GM12878 (cell line): ENCODE results near the gene TRAF3. TPM values are rescaled to one million over a fixed set of nuclear protein-coding genes. Genes with fewer than 3 reads are reported as not detected.

ENCODE experiments used
- ATAC-seq: fragments of 200-7000 bp; cut with Tn5 transposase; 3 replicates; pipeline ENCODE4 v1.9.1; 2020; ENCODE audit warnings: mild to moderate bottlenecking, moderate library complexity
- BruUV-seq: library from RNA; stranded (reverse); fragments of 400-500 nt; replicated peaks from 2 replicates; lab custom pipeline; 2021; lab: Mats Ljungman, UMichigan
- CTCF ChIA-PET: fragments of 300-600 bp; sonication (Branson Sonifier 250); formaldehyde crosslinking; extraction: SDS; loops from one replicate; lab custom pipeline; 2021; ENCODE audit warnings: inconsistent platforms; lab: Yijun Ruan, JAX
- POLR2A ChIA-PET: fragments of 350-600 bp; formaldehyde crosslinking; extraction: SDS; loops from one replicate; lab custom pipeline; 2021; ENCODE audit warnings: inconsistent platforms; lab: Charles Lee
- RAD21 ChIA-PET: fragments of 300-600 bp; sonication (Branson Sonifier 250); formaldehyde crosslinking; loops from one replicate; lab custom pipeline; 2023; ENCODE audit warnings: antibody characterized with exemption; ENCODE audit not compliant: unreplicated experiment; lab: Charles Lee
- SMC1A ChIA-PET: fragments of 300-600 bp; sonication (Branson Sonifier 250); formaldehyde crosslinking; loops from one replicate; lab custom pipeline; 2023; ENCODE audit not compliant: unreplicated experiment, uncharacterized antibody; lab: Charles Lee
- DNase-seq: peaks from one replicate; pipeline ENCODE4 v3.0.0-alpha.2; 2011; ENCODE audit warnings: low read depth, low spot score
- FAIRE-seq: peaks from 3 replicates; lab custom pipeline; 2011; peaks lifted over from hg19 to GRCh38; lab: Jason Lieb, UNC
- H2AFZ ChIP-seq: 2 replicates; pipeline ENCODE4 v1.6.0; 2011; ENCODE audit warnings: low read depth, low read length, control low read depth; ENCODE audit not compliant: control insufficient read depth
- H3K27ac ChIP-seq: 2 replicates; pipeline ENCODE4 v1.5.1; 2011; ENCODE audit warnings: control low read depth; ENCODE audit not compliant: control insufficient read depth, insufficient read depth
- H3K27me3 ChIP-seq, 2 experiments: replicated peaks in 1 of 2; 2 replicates each; pipeline versions ENCODE4 v1.6.0 to v1.6.1; 2011; ENCODE audit warnings: low read length in 1 of 2; ENCODE audit not compliant: control insufficient read depth in 2 of 2, insufficient read depth in 2 of 2
- H3K36me3 ChIP-seq, 2 experiments: 2 replicates each; pipeline ENCODE4 v1.5.1; 2011; ENCODE audit warnings: low read length in 1 of 2; ENCODE audit not compliant: control insufficient read depth in 2 of 2, insufficient read depth in 2 of 2
- H3K4me1 ChIP-seq: 2 replicates; pipeline ENCODE4 v1.6.1; 2011; ENCODE audit warnings: mild to moderate bottlenecking, low read length, moderate library complexity, mixed read lengths; ENCODE audit not compliant: control insufficient read depth, insufficient read depth
- H3K4me2 ChIP-seq: 2 replicates; pipeline ENCODE4 v1.6.0; 2011; ENCODE audit warnings: control low read depth; ENCODE audit not compliant: control insufficient read depth, insufficient read depth
- H3K4me3 ChIP-seq: fragments of 200-600 bp; sonication (generic); 2 replicates; pipeline ENCODE4 v1.5.1; 2016
- H3K79me2 ChIP-seq: 2 replicates; pipeline ENCODE4 v1.6.0; 2011; ENCODE audit warnings: low read length; ENCODE audit not compliant: control insufficient read depth, insufficient read depth
- H3K9ac ChIP-seq: 2 replicates; pipeline ENCODE4 v1.8.0; 2011; ENCODE audit warnings: low read length, control low read depth, mixed read lengths; ENCODE audit not compliant: control insufficient read depth, insufficient read depth
- H3K9me3 ChIP-seq: replicated peaks from 3 replicates; pipeline ENCODE4 v1.5.1; 2011; ENCODE audit warnings: mild to moderate bottlenecking, low read length; ENCODE audit not compliant: control insufficient read depth, insufficient read depth
- H4K20me1 ChIP-seq: 2 replicates; pipeline ENCODE4 v1.6.0; 2011; ENCODE audit not compliant: control insufficient read depth, insufficient read depth
- BCL11A ChIP-seq: IDR thresholded peaks from 2 replicates; pipeline ENCODE4 v1.6.1; 2011; ENCODE audit warnings: low read depth, low read length
- EZH2 ChIP-seq: IDR thresholded peaks from 2 replicates; pipeline ENCODE4 v1.6.1; 2012; ENCODE audit warnings: low read depth, mild to moderate bottlenecking, control low read depth, inconsistent platforms, low read length, borderline replicate concordance; ENCODE audit not compliant: control insufficient read depth
- GABPA ChIP-seq: IDR thresholded peaks from 2 replicates; pipeline ENCODE4 v1.6.1; 2014; ENCODE audit warnings: antibody characterized with exemption, low read depth, mild to moderate bottlenecking, inconsistent platforms
- HCFC1 ChIP-seq: fragments of 150-350 bp; IDR thresholded peaks from 2 replicates; pipeline ENCODE4 v1.6.1; 2014; ENCODE audit warnings: low read length
- KLF5 ChIP-seq: fragments of 450-650 bp; IDR thresholded peaks from 2 replicates; pipeline ENCODE4 v1.6.1; 2014; ENCODE audit warnings: mild to moderate bottlenecking; ENCODE audit not compliant: partially characterized antibody
- PRDM15 ChIP-seq: fragments of 450-650 bp; formaldehyde crosslinking; IDR thresholded peaks from 2 replicates; pipeline ENCODE4 v1.4.0; 2020; ENCODE audit warnings: mild to moderate bottlenecking, moderate library complexity
- ZBED1 ChIP-seq: IDR thresholded peaks from 2 replicates; pipeline ENCODE4 v1.6.1; 2016; ENCODE audit warnings: borderline replicate concordance
- ZNF274 ChIP-seq: IDR thresholded peaks from one replicate; pipeline ENCODE4 v1.8.0; 2011; ENCODE audit not compliant: insufficient read length, insufficient read depth
- ZSCAN29 ChIP-seq: fragments of 450-650 bp; IDR thresholded peaks from 2 replicates; pipeline ENCODE4 v1.6.1; 2017; ENCODE audit warnings: mild to moderate bottlenecking, moderate library complexity
- WGBS: methylation state at CpG from one replicate; pipeline ENCODE4 v1.1.6; 2016; ENCODE audit warnings: low lambda C conversion rate; ENCODE audit not compliant: insufficient replicate concordance, insufficient coverage; ENCODE audit errors: missing lambda C conversion rate; 5-methylcytosine and 5-hydroxymethylcytosine counted together
- in situ Hi-C: fragments of 300-500 bp; cut with MboI; formaldehyde crosslinking; loops from 9 replicates; pipeline ENCODE4 v1.14.3; 2018; ENCODE audit warnings: mixed read lengths
- intact Hi-C: fragments of 100-400 bp; cut with micrococcal nuclease; formaldehyde crosslinking; loops from one replicate; pipeline ENCODE4 v1.14.2; 2022; ENCODE audit not compliant: unreplicated experiment
- polyA plus RNA-seq, 11 experiments: library from polyadenylated mRNA; depleted of rRNA in 4 of 11; unstranded in 6 of 11; stranded (reverse) in 5 of 11; fragments of >200 nt; fragmentation: Nextera tagmentation in 4 of 11; fragmentation: Illumina TruSeq in 1 of 11; extraction: Ambion mirVana in 4 of 11; extraction: Trizol in 1 of 11; gene quantifications; 1 replicate in 1 of 11; 2 replicates in 10 of 11; pipeline versions ENCODE4 v1.2.1 to v1.2.3, GENCODE V29; 2011 to 2016; ENCODE audit warnings: inconsistent platforms in 2 of 11, missing spikeins in 2 of 11, low read depth in 1 of 11
- total RNA-seq, 4 experiments: library from RNA; depleted of rRNA in 3 of 4; stranded (reverse); fragments of >200 nt in 3 of 4; fragmentation: Illumina TruSeq in 1 of 4; extraction: Trizol in 1 of 4; gene quantifications; 2 replicates each; pipeline versions ENCODE4 v1.2.1 to v1.2.3, GENCODE V29; 2013 to 2021
- TF ChIP-seq, protein P1 (sequence below): IDR thresholded peaks from 2 replicates; pipeline ENCODE4 v1.6.1; 2012; ENCODE audit warnings: low read depth, low read length, improper control_type of control experiment
- TF ChIP-seq, protein P2 (sequence below): IDR thresholded peaks from 2 replicates; pipeline ENCODE4 v1.6.1; 2012; ENCODE audit warnings: low read depth, low read length, improper control_type of control experiment
- TF ChIP-seq, protein P3 (sequence below): fragments of 450-650 bp; IDR thresholded peaks from 2 replicates; pipeline ENCODE4 v1.6.1; 2017; ENCODE audit warnings: mild to moderate bottlenecking

Gene TRAF3
- total and polyA plus RNA-seq, 10 of the 15 experiments (the other 5 are each of a cell fraction or from before 2014, with no cell fraction given), result 3.0 to 70.1 (median 36.5) TPM

DNA sequence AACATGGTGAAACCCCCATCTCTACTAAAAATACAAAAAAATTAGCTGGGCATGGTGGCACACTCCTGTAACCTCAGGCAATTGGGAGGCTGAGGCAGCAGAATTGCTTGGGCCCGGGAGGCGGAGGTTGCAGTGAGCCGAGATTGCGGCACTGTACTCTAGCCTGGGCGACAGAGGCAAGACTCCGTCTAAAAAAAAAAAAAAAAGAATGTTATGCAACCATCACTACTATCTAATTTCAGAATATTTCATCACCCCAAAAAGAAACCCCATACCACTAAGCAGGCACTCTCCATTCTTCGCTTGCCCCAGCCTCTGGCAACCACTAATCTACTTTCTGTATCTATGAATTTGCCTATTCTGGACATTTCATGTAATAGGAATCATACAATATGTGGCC, 76.4 kb downstream of the TRAF3 start:
- H3K36me3 ChIP-seq, result peaks cover 5 to 30% of the 10 kb centered on the region in 2 experiments
- FAIRE-seq (no peak), DNase-seq (no peak), ATAC-seq (no peak)
- no peak overlapping the region for H2AFZ ChIP-seq
- H3K4me1 ChIP-seq, result peaks cover 10% of the 10 kb centered on the region
- ChIA-PET POLR2A (no interaction called here), RAD21 (no interaction called here), SMC1A (no interaction called here), CTCF (no interaction called here)
- TF ChIP-seq KLF5 (no peak), ZNF274 (no peak), EZH2 (no peak), ZSCAN29 (no peak), ZBED1 (no peak), GABPA (no peak), PRDM15 (CRISPR knock-in tag) (no peak), BCL11A (no peak), HCFC1 (no peak)
- TF ChIP-seq, protein P1, sequence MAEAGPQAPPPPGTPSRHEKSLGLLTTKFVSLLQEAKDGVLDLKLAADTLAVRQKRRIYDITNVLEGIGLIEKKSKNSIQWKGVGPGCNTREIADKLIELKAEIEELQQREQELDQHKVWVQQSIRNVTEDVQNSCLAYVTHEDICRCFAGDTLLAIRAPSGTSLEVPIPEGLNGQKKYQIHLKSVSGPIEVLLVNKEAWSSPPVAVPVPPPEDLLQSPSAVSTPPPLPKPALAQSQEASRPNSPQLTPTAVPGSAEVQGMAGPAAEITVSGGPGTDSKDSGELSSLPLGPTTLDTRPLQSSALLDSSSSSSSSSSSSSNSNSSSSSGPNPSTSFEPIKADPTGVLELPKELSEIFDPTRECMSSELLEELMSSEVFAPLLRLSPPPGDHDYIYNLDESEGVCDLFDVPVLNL, result no peak
- TF ChIP-seq, protein P2, sequence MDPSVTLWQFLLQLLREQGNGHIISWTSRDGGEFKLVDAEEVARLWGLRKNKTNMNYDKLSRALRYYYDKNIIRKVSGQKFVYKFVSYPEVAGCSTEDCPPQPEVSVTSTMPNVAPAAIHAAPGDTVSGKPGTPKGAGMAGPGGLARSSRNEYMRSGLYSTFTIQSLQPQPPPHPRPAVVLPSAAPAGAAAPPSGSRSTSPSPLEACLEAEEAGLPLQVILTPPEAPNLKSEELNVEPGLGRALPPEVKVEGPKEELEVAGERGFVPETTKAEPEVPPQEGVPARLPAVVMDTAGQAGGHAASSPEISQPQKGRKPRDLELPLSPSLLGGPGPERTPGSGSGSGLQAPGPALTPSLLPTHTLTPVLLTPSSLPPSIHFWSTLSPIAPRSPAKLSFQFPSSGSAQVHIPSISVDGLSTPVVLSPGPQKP, result no peak
- TF ChIP-seq, protein P3, sequence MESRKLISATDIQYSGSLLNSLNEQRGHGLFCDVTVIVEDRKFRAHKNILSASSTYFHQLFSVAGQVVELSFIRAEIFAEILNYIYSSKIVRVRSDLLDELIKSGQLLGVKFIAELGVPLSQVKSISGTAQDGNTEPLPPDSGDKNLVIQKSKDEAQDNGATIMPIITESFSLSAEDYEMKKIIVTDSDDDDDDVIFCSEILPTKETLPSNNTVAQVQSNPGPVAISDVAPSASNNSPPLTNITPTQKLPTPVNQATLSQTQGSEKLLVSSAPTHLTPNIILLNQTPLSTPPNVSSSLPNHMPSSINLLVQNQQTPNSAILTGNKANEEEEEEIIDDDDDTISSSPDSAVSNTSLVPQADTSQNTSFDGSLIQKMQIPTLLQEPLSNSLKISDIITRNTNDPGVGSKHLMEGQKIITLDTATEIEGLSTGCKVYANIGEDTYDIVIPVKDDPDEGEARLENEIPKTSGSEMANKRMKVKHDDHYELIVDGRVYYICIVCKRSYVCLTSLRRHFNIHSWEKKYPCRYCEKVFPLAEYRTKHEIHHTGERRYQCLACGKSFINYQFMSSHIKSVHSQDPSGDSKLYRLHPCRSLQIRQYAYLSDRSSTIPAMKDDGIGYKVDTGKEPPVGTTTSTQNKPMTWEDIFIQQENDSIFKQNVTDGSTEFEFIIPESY, result no peak
- in situ Hi-C loops (no loop called here), intact Hi-C loops (no loop called here)
- H4K20me1 ChIP-seq, result no peaks in the 10 kb centered on the region; the same call in 1 of the 2 replicates
- WGBS, result 87% methylated on average over 7 of the region's 7 CpGs
- H3K79me2 ChIP-seq, result peaks cover 82% of the 10 kb centered on the region
- no TSS peak for BruUV-seq
- H3K27ac ChIP-seq, result no peak overlapping the region
- H3K4me2 ChIP-seq, result no peak overlapping the region
- H3K4me3 ChIP-seq, result no peak overlapping the region
- no peaks in the 10 kb centered on the region for H3K27me3 ChIP-seq
- peaks cover 1% of the 10 kb centered on the region; the same call in 2 of the 3 replicates for H3K9me3 ChIP-seq
- H3K9ac ChIP-seq, result no peak overlapping the region
